Nephron progenitor cell (in vitro differentiated cells): ENCODE data around the gene TEK.

Experiments used
- DNase-seq: peaks from one replicate; pipeline ENCODE4 v3.0.0; 2021
- H3K27ac Mint-ChIP-seq: 2 replicates; pipeline ENCODE4 v1.8.0; 2021; ENCODE audit warnings: mild to moderate bottlenecking, moderate library complexity, mixed read lengths
- H3K27me3 Mint-ChIP-seq: 2 replicates; pipeline ENCODE4 v1.8.0; 2021; ENCODE audit warnings: mild to moderate bottlenecking, low read depth, mixed read lengths; ENCODE audit not compliant: poor library complexity
- H3K36me3 Mint-ChIP-seq: 2 replicates; pipeline ENCODE4 v1.8.0; 2021; ENCODE audit warnings: low read depth, mixed read lengths
- H3K4me1 Mint-ChIP-seq: 2 replicates; pipeline ENCODE4 v1.8.0; 2021; ENCODE audit warnings: mixed read lengths
- H3K4me3 Mint-ChIP-seq: 2 replicates; pipeline ENCODE4 v1.8.0; 2021; ENCODE audit warnings: mild to moderate bottlenecking, moderate library complexity, mixed read lengths
- H3K9me3 Mint-ChIP-seq: 2 replicates; pipeline ENCODE4 v1.8.0; 2021; ENCODE audit warnings: mild to moderate bottlenecking, moderate library complexity, mixed read lengths
- CTCF ChIP-seq: fragments of 200-600 bp; sonication (generic); IDR thresholded peaks from 2 replicates; pipeline ENCODE4 v1.5.0; 2021; ENCODE audit warnings: antibody characterized with exemption

TEK gene

GRCh38 chr9:27260789-27261516 is 151.9 kb downstream of the TEK start:
- Mint-ChIP-seq H3K4me1 (peaks cover 11% of the 10 kb centered on the region), H3K36me3 (no peaks in the 10 kb centered on the region), H3K4me3 (no peak overlapping the region), H3K27ac (no peak overlapping the region), H3K9me3 (peaks cover 9% of the 10 kb centered on the region), H3K27me3 (no peaks in the 10 kb centered on the region)
- no peak for DNase-seq
- TF ChIP-seq CTCF: no peak

GRCh38 chr9:27261517-27262211 is 152.6 kb downstream of the TEK start:
- DNase-seq: no peak
- Mint-ChIP-seq H3K36me3 (no peaks in the 10 kb centered on the region), H3K4me1 (peaks cover 16% of the 10 kb centered on the region), H3K4me3 (no peak overlapping the region), H3K9me3 (peaks cover 2% of the 10 kb centered on the region), H3K27me3 (no peaks in the 10 kb centered on the region), H3K27ac (peak overlapping the region; percentile 14)
- no peak for TF ChIP-seq CTCF

GRCh38 chr9:27272103-27272502 is 163.1 kb downstream of the TEK start:
- TF ChIP-seq CTCF: no peak
- H3K4me1 Mint-ChIP-seq: peaks cover 6% of the 10 kb centered on the region
- no peak for DNase-seq
- no peaks in the 10 kb centered on the region for H3K9me3 Mint-ChIP-seq
- peaks cover 4% of the 10 kb centered on the region for H3K27me3 Mint-ChIP-seq
- no peak overlapping the region for H3K27ac Mint-ChIP-seq
- H3K4me3 Mint-ChIP-seq: no peak overlapping the region
- no peaks in the 10 kb centered on the region for H3K36me3 Mint-ChIP-seq

- H3K27me3 Mint-ChIP-seq: peaks cover 4% of the 10 kb centered on the region
- H3K9me3 Mint-ChIP-seq: no peaks in the 10 kb centered on the region
- no peak overlapping the region for H3K27ac Mint-ChIP-seq
- DNase-seq: no peak
- peaks cover 6% of the 10 kb centered on the region for H3K4me1 Mint-ChIP-seq
- no peak overlapping the region for H3K4me3 Mint-ChIP-seq
- H3K36me3 Mint-ChIP-seq: no peaks in the 10 kb centered on the region
- no peak for TF ChIP-seq CTCF
Measured at GRCh38 chr9:27273186-27273585, 164.2 kb downstream of the TEK start.

GRCh38 chr9:27276193-27277030 is 167.4 kb downstream of the TEK start:
- Mint-ChIP-seq H3K4me3 (peak overlapping the region; percentile 6), H3K27ac (no peak overlapping the region), H3K36me3 (no peaks in the 10 kb centered on the region), H3K4me1 (peaks cover 14% of the 10 kb centered on the region), H3K27me3 (peaks cover 5% of the 10 kb centered on the region), H3K9me3 (no peaks in the 10 kb centered on the region)
- peak; percentile 26 for DNase-seq
- peak; percentile 78 for TF ChIP-seq CTCF
